Activated CD4-positive, alpha-beta memory T cell treated with anti-CD3 and anti-CD28 coated beads for 36 hours (primary cell): ENCODE data around the gene GUCA1A. TPM values are rescaled to one million over a fixed set of nuclear protein-coding genes. Genes with fewer than 3 reads are reported as not detected.

ENCODE experiments used
- CTCF ChIA-PET: fragments of 350-600 bp; sonication (Branson Sonifier 250); formaldehyde crosslinking; loops from one replicate; lab custom pipeline; 2021; ENCODE audit warnings: antibody characterized with exemption, inconsistent platforms; lab: Charles Lee
- POLR2A ChIA-PET: fragments of 350-600 bp; sonication (Branson Sonifier 250); formaldehyde crosslinking; loops from one replicate; lab custom pipeline; 2021; ENCODE audit warnings: antibody characterized with exemption; lab: Charles Lee
- DNase-seq: peaks from one replicate; pipeline ENCODE4 v3.0.0-alpha.2; 2020
- H3K27ac Mint-ChIP-seq: one replicate; pipeline ENCODE4 v1.8.0; 2021; ENCODE audit warnings: mixed read lengths
- H3K27me3 Mint-ChIP-seq: one replicate; pipeline ENCODE4 v1.8.0; 2021; ENCODE audit warnings: mixed read lengths
- H3K36me3 Mint-ChIP-seq: one replicate; pipeline ENCODE4 v1.8.0; 2021; ENCODE audit warnings: mixed read lengths
- H3K4me1 Mint-ChIP-seq: one replicate; pipeline ENCODE4 v1.8.0; 2021; ENCODE audit warnings: low read depth, mixed read lengths
- H3K4me3 Mint-ChIP-seq: one replicate; pipeline ENCODE4 v1.8.0; 2021; ENCODE audit warnings: mild to moderate bottlenecking, mixed read lengths
- H3K9me3 Mint-ChIP-seq: one replicate; pipeline ENCODE4 v1.8.0; 2021; ENCODE audit warnings: mixed read lengths
- intact Hi-C: fragments of 100-400 bp; cut with micrococcal nuclease; formaldehyde crosslinking; loops from one replicate; pipeline ENCODE4 v1.15.1; 2023
- total RNA-seq, 2 experiments: library from RNA; stranded (reverse); gene quantifications; one replicate each; pipeline ENCODE4 v1.2.3, GENCODE V29; 2021

Gene GUCA1A
- total RNA-seq, 2 experiments from 2014 or later = not detected

- peaks cover 9% of the 10 kb centered on the region for H3K36me3 Mint-ChIP-seq
- ChIA-PET CTCF (interaction anchor here (0.7 to 2.0 kb wide), 8 partner anchors 113 to 430 kb away, joined by 3 to 18 read pairs (median 4); partner anchors contain the start of genes BYSL, MED20, TOMM6 and UBR2), POLR2A (interaction anchor here (0.6 to 0.7 kb wide), 3 partner anchors 224 to 429 kb away, joined by 3 to 4 read pairs (median 3); no protein-coding TSS in a partner anchor)
- H3K27me3 Mint-ChIP-seq = no peaks in the 10 kb centered on the region
- peaks cover 39% of the 10 kb centered on the region for H3K4me1 Mint-ChIP-seq
- intact Hi-C loops = loop anchor here (1.0 to 5.0 kb wide), 4 partner anchors 295 to 435 kb away; partner anchors contain the start of genes BYSL, MED20 and PRICKLE4
- H3K4me3 Mint-ChIP-seq = peak within 1 kb of the TSS; percentile 99
- no peaks in the 10 kb centered on the region for H3K9me3 Mint-ChIP-seq
- DNase-seq = peak; percentile 95
- H3K27ac Mint-ChIP-seq = peak within 1 kb of the TSS; percentile 94
Observed at GRCh38 chr6:42217519-42218367, 44.6 kb downstream of the GUCA1A start, which contains the start of gene MRPS10. MRPS10 (minus strand) TSS chr6:42217861; CDS start chr6:42217849, 12 bp downstream.

GRCh38 chr6:42220807-42221206 is 47.6 kb downstream of the GUCA1A start:
- intact Hi-C loops = loop anchor here (5.0 kb wide), 1 partner anchor 231 kb away; the partner anchor contains the start of gene TRERF1
- Mint-ChIP-seq H3K36me3 (peaks cover 4% of the 10 kb centered on the region), H3K4me3 (no peak overlapping the region), H3K27ac (no peak overlapping the region), H3K4me1 (peaks cover 38% of the 10 kb centered on the region), H3K27me3 (no peaks in the 10 kb centered on the region), H3K9me3 (no peaks in the 10 kb centered on the region)
- DNase-seq = peak; percentile 41
- ChIA-PET CTCF (interaction anchor here (1.5 kb wide), 1 partner anchor 326 kb away, joined by 3 read pairs; no protein-coding TSS in a partner anchor), POLR2A (no interaction called here)

- H3K27me3 Mint-ChIP-seq = no peaks in the 10 kb centered on the region
- intact Hi-C loops = loop anchor here (5.0 kb wide), 1 partner anchor 231 kb away; the partner anchor contains the start of gene TRERF1
- DNase-seq = no peak
- ChIA-PET CTCF (interaction anchor here (1.5 kb wide), 1 partner anchor 326 kb away, joined by 3 read pairs; no protein-coding TSS in a partner anchor), POLR2A (no interaction called here)
- peaks cover 34% of the 10 kb centered on the region for H3K4me1 Mint-ChIP-seq
- H3K36me3 Mint-ChIP-seq = peaks cover 4% of the 10 kb centered on the region
- no peaks in the 10 kb centered on the region for H3K9me3 Mint-ChIP-seq
- H3K27ac Mint-ChIP-seq = no peak overlapping the region
- H3K4me3 Mint-ChIP-seq = no peak overlapping the region
Observed at GRCh38 chr6:42221546-42221945, 48.4 kb downstream of the GUCA1A start.

- ChIA-PET CTCF (interaction anchor here (1.0 to 1.5 kb wide), 2 partner anchors 301 to 325 kb away, joined by 3 read pairs; partner anchors contain the start of gene MED20), POLR2A (no interaction called here)
- no peaks in the 10 kb centered on the region for H3K9me3 Mint-ChIP-seq
- peaks cover 3% of the 10 kb centered on the region for H3K36me3 Mint-ChIP-seq
- no peak for DNase-seq
- H3K4me1 Mint-ChIP-seq = peaks cover 28% of the 10 kb centered on the region
- H3K4me3 Mint-ChIP-seq = no peak overlapping the region
- intact Hi-C loops = loop anchor here (5.0 kb wide), 1 partner anchor 230 kb away; the partner anchor contains the start of gene TRERF1
- no peak overlapping the region for H3K27ac Mint-ChIP-seq
- no peaks in the 10 kb centered on the region for H3K27me3 Mint-ChIP-seq
Observed at GRCh38 chr6:42222448-42222847, 49.3 kb downstream of the GUCA1A start.

- peak overlapping the region; percentile 80 for H3K27ac Mint-ChIP-seq
- H3K4me3 Mint-ChIP-seq = peak overlapping the region; percentile 54
- H3K9me3 Mint-ChIP-seq = no peaks in the 10 kb centered on the region
- peaks cover 21% of the 10 kb centered on the region for H3K4me1 Mint-ChIP-seq
- intact Hi-C loops = loop anchor here (1.0 to 5.0 kb wide), 3 partner anchors 116 to 694 kb away; partner anchors contain the start of gene TRERF1
- DNase-seq = peak; percentile 33
- peaks cover 7% of the 10 kb centered on the region for H3K36me3 Mint-ChIP-seq
- ChIA-PET POLR2A (interaction anchor here (0.6 to 0.9 kb wide), 3 partner anchors 13 to 525 kb away, joined by 3 to 4 read pairs (median 3); no protein-coding TSS in a partner anchor), CTCF (interaction anchor here (0.6 to 2.1 kb wide), 4 partner anchors 10 to 1436 kb away, joined by 3 to 12 read pairs (median 6); no protein-coding TSS in a partner anchor)
- H3K27me3 Mint-ChIP-seq = no peaks in the 10 kb centered on the region
Observed at GRCh38 chr6:42224222-42225028, 51.3 kb downstream of the GUCA1A start.

- no peaks in the 10 kb centered on the region for H3K9me3 Mint-ChIP-seq
- H3K27me3 Mint-ChIP-seq = no peaks in the 10 kb centered on the region
- no peak overlapping the region for H3K4me3 Mint-ChIP-seq
- intact Hi-C loops = loop anchor here (2.0 kb wide), 1 partner anchor 694 kb away; no protein-coding TSS in a partner anchor
- H3K36me3 Mint-ChIP-seq = peaks cover 7% of the 10 kb centered on the region
- ChIA-PET POLR2A (interaction anchor here (0.6 kb wide), 4 partner anchors 68 to 1464 kb away, joined by 3 to 4 read pairs (median 4); no protein-coding TSS in a partner anchor), CTCF (interaction anchor here (2.0 to 2.1 kb wide), 2 partner anchors 10 to 323 kb away, joined by 10 to 12 read pairs; no protein-coding TSS in a partner anchor)
- no peak for DNase-seq
- peak overlapping the region; percentile 80 for H3K27ac Mint-ChIP-seq
- peaks cover 21% of the 10 kb centered on the region for H3K4me1 Mint-ChIP-seq
Observed at GRCh38 chr6:42225029-42225339, 51.8 kb downstream of the GUCA1A start.

- Mint-ChIP-seq H3K4me3 (no peak overlapping the region), H3K27me3 (no peaks in the 10 kb centered on the region), H3K9me3 (no peaks in the 10 kb centered on the region), H3K27ac (no peak overlapping the region), H3K4me1 (peaks cover 23% of the 10 kb centered on the region), H3K36me3 (peaks cover 7% of the 10 kb centered on the region)
- ChIA-PET POLR2A (interaction anchor here (0.6 kb wide), 4 partner anchors 68 to 1464 kb away, joined by 3 to 4 read pairs (median 4); no protein-coding TSS in a partner anchor), CTCF (interaction anchor here (2.0 to 2.1 kb wide), 2 partner anchors 11 to 322 kb away, joined by 10 to 12 read pairs; no protein-coding TSS in a partner anchor)
- DNase-seq = no peak
- intact Hi-C loops = loop anchor here (2.0 kb wide), 1 partner anchor 695 kb away; no protein-coding TSS in a partner anchor
Observed at GRCh38 chr6:42225419-42225818, 52.3 kb downstream of the GUCA1A start.

- no peak for DNase-seq
- CTCF ChIA-PET = interaction anchor here (2.0 to 2.1 kb wide), 2 partner anchors 11 to 321 kb away, joined by 10 to 12 read pairs; no protein-coding TSS in a partner anchor
- H3K4me1 Mint-ChIP-seq = peaks cover 18% of the 10 kb centered on the region
- no peaks in the 10 kb centered on the region for H3K9me3 Mint-ChIP-seq
- H3K4me3 Mint-ChIP-seq = no peak overlapping the region
- POLR2A ChIA-PET = no interaction called here
- intact Hi-C loops = no loop called here
- no peak overlapping the region for H3K27ac Mint-ChIP-seq
- peaks cover 7% of the 10 kb centered on the region for H3K36me3 Mint-ChIP-seq
- H3K27me3 Mint-ChIP-seq = no peaks in the 10 kb centered on the region
Observed at GRCh38 chr6:42226161-42226611, 53.0 kb downstream of the GUCA1A start.

GRCh38 chr6:42226645-42227143 is 53.5 kb downstream of the GUCA1A start:
- Mint-ChIP-seq H3K27me3 (no peaks in the 10 kb centered on the region), H3K4me3 (no peak overlapping the region), H3K4me1 (peaks cover 15% of the 10 kb centered on the region), H3K27ac (no peak overlapping the region), H3K9me3 (no peaks in the 10 kb centered on the region), H3K36me3 (peaks cover 7% of the 10 kb centered on the region)
- ChIA-PET CTCF (interaction anchor here (1.7 to 2.1 kb wide), 3 partner anchors 12 to 321 kb away, joined by 7 to 12 read pairs (median 10); no protein-coding TSS in a partner anchor), POLR2A (no interaction called here)
- intact Hi-C loops = no loop called here
- no peak for DNase-seq

- no peak for DNase-seq
- POLR2A ChIA-PET = no interaction called here
- Mint-ChIP-seq H3K9me3 (no peaks in the 10 kb centered on the region), H3K27ac (no peak overlapping the region), H3K36me3 (peaks cover 13% of the 10 kb centered on the region), H3K4me3 (no peak overlapping the region), H3K27me3 (no peaks in the 10 kb centered on the region), H3K4me1 (peaks cover 15% of the 10 kb centered on the region)
- intact Hi-C loops = no loop called here
- CTCF ChIA-PET = interaction anchor here (1.7 kb wide), 1 partner anchor 320 kb away, joined by 7 read pairs; no protein-coding TSS in a partner anchor
Observed at GRCh38 chr6:42227173-42227850, 54.1 kb downstream of the GUCA1A start.
